Coronary artery (tissue), 2 donors: ENCODE measurements around the gene MRPS34.

ENCODE experiments used
- DNase-seq: peaks from one replicate; pipeline ENCODE4 v3.0.0-alpha.2; 2017; ENCODE audit warnings: low spot score
- H3K27ac ChIP-seq, 2 donors: fragments of 200-600 bp; sonication (generic); one replicate each; pipeline ENCODE4 v1.5.1; 2016 to 2019
- H3K4me3 ChIP-seq: fragments of 200-600 bp; sonication (generic); 2 replicates; pipeline ENCODE4 v1.5.1; 2016; ENCODE audit warnings: mild to moderate bottlenecking, moderate library complexity
- TF ChIP-seq, protein P1 (sequence below): fragments of 200-600 bp; sonication (generic); IDR thresholded peaks from one replicate; pipeline ENCODE4 v1.5.1; 2019; ENCODE audit warnings: antibody characterized with exemption

MRPS34 gene

DNA sequence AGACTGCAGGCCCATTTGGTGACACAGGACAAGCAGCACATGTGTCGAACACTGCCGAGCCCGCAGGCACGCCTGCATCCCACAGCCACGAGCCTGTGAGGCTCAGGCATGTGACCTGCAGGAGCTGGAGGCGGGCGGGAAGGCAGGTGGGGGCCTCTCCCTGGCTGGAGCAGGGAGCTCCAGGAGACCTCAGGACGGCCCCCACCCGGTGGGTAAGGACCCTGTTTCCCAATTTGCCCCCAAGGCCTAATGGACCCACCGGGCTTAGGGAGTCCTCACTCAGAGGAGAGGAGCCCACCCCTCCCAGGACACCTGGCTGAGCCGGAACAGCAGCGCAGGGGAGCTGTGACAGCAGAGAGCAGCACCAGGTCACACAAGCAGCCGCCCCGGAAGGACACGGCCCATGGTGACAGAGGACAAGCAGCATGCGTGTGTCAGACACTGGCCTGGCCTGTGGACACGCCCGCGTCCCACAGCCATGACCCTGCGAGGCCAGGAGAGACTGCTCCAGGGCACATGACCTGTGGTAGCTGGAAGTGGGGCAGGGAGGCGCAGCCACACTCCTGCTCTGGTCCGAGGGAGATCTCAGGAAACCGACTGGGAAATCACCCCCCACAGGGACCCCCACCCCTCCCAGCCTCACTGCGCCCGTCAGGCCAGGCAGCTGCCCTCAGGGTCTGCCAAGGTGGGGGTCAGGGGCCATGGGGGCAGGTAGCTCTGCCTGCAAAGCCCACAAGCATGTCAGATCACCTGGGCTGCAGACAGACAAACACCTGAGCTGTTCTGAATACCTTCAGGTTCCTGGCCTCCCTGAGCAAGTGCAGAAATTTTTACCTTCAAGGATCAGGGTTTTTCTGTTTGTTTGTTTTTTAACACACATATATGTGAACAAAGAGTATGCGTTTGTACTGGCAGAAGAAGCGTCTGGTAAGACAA is 7.1 kb upstream of the MRPS34 start:
- no peak for DNase-seq
- no peak overlapping the region for H3K4me3 ChIP-seq
- H3K27ac ChIP-seq = no peak overlapping the region
- TF ChIP-seq, protein P1, sequence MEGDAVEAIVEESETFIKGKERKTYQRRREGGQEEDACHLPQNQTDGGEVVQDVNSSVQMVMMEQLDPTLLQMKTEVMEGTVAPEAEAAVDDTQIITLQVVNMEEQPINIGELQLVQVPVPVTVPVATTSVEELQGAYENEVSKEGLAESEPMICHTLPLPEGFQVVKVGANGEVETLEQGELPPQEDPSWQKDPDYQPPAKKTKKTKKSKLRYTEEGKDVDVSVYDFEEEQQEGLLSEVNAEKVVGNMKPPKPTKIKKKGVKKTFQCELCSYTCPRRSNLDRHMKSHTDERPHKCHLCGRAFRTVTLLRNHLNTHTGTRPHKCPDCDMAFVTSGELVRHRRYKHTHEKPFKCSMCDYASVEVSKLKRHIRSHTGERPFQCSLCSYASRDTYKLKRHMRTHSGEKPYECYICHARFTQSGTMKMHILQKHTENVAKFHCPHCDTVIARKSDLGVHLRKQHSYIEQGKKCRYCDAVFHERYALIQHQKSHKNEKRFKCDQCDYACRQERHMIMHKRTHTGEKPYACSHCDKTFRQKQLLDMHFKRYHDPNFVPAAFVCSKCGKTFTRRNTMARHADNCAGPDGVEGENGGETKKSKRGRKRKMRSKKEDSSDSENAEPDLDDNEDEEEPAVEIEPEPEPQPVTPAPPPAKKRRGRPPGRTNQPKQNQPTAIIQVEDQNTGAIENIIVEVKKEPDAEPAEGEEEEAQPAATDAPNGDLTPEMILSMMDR = no peak

DNA sequence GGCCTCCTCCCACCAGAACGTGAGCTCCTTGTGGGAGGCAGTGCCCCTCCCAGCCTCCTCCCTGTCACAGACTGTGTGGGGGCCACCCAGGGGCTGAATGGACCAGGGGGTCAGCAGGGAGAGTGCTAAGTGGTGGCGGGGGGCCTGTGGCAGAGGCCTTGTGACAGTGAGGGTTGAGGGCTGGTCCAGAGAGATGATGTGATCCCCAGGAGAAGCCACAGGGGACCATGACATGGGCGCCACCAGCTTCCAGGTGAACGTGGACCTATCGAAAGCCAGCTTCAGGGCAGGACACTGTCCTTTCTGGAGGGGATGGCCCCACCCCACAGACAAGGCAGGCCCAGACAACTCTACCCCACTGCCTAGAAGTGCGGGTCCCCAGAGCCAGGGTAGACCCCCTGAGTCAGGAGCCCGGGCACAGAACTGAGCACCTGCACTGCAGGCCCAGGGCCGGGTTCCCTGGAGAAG is 6.3 kb upstream of the MRPS34 start:
- H3K4me3 ChIP-seq = no peak overlapping the region

DNA sequence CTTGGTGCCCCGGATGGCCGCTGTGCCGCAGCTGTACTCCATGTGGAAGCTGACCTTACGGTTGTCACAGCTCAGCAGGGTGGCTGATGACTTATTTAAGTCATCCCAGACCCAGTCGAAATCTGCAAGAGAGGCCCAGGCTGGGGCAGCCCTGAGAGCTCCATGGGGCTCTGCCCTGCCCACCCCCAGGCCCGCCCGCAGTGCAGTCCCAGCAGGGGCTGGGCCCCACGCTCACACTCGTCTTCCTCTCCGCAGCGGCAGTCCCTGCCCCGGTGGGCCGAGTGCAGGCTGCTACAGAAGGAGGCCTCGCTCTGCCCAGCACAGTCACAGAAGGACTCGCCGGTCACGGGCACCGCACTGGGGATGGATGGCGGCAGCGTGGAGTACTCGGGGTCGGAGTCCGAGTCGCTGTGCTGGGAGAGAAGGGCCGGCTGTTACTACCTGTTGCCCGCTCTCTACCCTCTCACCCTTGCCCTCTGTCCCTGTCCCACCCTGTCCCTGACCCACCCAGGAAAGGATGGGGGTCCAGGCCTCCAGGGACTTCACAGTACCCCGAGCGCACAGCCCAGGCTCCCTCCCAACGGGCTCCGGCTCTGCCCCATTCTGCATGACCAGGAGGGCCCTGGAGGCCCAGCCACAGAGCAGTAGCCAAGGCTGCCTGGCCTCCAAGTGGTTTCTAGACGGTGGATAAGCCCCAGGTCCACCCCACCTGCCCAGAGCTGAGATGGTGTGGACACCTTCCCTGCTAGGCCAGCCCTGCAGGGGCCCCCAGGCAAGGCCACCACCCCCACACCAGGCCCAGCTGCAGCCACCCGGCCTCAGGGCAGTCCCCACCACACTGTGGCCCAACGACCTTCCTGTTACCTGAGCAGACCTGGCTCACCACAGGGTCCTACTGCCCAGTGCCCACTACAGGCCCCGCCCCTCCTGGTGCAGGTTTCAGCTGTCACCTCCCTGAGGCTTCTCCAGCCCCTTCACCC is 5.6 kb upstream of the MRPS34 start:
- Histone ChIP-seq H3K4me3 (no peak overlapping the region), H3K27ac (no peak overlapping the region)
- TF ChIP-seq, protein P1 = no peak
- no peak for DNase-seq

More for the DNA sequence above, 6.3 kb upstream of the MRPS34 start:
- no peak for DNase-seq
- TF ChIP-seq, protein P1 = no peak
- H3K27ac ChIP-seq = no peak overlapping the region

DNA sequence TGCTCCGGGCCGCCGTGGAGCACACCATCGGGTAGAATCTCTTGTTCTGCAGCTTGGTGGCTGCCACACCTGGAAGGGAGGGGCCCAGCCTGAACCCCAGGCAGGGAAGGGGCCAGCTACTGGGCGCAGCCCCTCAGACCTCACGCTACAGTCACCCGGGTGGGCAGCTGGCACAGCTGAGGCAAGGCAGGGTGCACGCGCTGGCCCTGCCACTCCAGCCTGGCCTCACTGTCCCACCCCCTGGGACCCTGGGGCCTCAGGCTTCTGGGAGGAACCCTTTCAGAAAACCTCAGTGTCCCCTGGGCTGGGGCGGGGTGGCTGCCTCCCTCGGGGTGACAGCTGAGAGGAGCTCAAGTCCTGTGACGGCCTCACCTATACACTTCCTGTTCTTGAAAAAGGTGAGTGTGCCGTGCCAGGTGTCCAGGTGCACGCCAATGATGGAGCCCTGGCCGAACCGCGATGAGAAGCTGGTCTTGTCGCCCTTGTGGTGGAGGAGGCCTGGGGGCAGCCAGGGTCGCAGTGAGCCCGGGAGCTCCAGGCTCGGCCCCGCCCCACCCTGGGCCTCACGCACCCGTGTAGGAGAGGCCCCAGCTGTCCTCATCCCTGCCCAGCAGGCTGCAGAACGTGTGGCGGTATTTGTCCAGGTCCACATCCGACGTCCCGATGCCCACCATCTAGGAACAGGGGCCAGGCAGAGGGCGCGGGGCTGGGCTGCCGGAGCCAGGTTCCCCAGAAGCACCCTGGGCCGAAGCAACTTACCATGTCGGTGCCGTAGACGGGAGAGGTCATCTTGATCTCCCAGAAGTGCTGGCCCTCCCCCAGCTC is 4.7 kb upstream of the MRPS34 start:
- DNase-seq = no peak

DNA sequence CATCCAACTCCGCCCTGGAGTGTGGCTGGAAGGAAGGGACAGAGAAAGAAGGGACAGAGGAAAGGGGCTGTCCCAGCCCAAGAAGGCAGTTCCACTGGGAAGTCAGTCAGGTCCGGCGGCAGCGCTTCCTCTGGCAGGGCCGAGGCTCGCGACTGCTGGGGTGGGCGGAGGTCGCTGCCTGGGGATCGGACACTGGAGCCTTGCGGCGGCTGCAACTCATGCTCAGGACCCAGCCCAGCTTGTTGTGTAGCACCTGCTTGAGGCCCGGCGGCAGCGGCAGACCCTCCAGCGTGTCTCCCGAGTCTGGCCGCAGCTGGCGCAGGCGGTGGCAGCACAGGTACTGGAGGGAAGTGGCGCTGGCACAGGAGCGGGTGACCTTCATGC is 4.0 kb upstream of the MRPS34 start:
- Histone ChIP-seq H3K4me3 (no peak overlapping the region), H3K27ac (no peak overlapping the region)
- TF ChIP-seq, protein P1 = no peak
- DNase-seq = no peak

More for the DNA sequence above, 4.7 kb upstream of the MRPS34 start:
- no peak overlapping the region for H3K4me3 ChIP-seq
- H3K27ac ChIP-seq = no peak overlapping the region
- TF ChIP-seq, protein P1 = no peak

DNA sequence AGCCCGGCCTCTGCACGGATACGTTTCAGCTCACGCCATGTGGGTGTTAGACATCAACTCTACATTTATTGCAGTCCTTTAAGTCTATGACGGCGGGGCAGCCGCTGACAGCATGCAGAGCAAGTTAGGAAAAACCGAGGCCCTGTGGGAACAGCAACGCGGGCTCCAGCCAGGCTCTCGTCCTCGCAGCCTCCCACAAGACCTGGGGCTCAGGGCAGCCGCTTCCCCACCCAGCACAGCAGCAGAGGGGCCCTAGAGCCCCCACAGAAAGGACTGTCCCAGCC is 3.7 kb upstream of the MRPS34 start:
- TF ChIP-seq, protein P1 = no peak
- H3K27ac ChIP-seq = no peak overlapping the region

More for the DNA sequence above, 3.7 kb upstream of the MRPS34 start:
- no peak for DNase-seq
- H3K4me3 ChIP-seq = no peak overlapping the region
